ENCODE data around the gene ZNF467. TPM values are rescaled to one million over a fixed set of nuclear protein-coding genes. Genes with fewer than 3 reads are reported as not detected.

ZNF467 gene
- total RNA-seq, 1 donor from 2014 or later: not detected

- H3K36me3 ChIP-seq (ENCODE audit: control insufficient read depth, insufficient read depth, low read length): no peaks in the 10 kb centered on the region
- DNase-seq (ENCODE audit: low read depth): no peak
- no peak overlapping the region for H3K4me3 ChIP-seq (ENCODE audit: low read depth, low read length)
- TF ChIP-seq CTCF (IDR thresholded peaks at IDR 0.05; ENCODE audit: insufficient read depth, low read length, poor library complexity, severe bottlenecking): no peak
- H3K27me3 ChIP-seq (ENCODE audit: control insufficient read depth, insufficient read depth, low read length): no peaks in the 10 kb centered on the region
Observed at GRCh38 chr7:149717481-149717880, 55.9 kb downstream of the ZNF467 start.

- no peak for DNase-seq (ENCODE audit: low read depth)
Observed at GRCh38 chr7:149716932-149717307, 56.5 kb downstream of the ZNF467 start.

GRCh38 chr7:149716007-149716931 is 57.1 kb downstream of the ZNF467 start:
- no peak for DNase-seq (ENCODE audit: low read depth)
- no peak for TF ChIP-seq CTCF (IDR thresholded peaks at IDR 0.05; ENCODE audit: insufficient read depth, low read length, poor library complexity, severe bottlenecking)
- no peaks in the 10 kb centered on the region for H3K27me3 ChIP-seq (ENCODE audit: control insufficient read depth, insufficient read depth, low read length)
- no peaks in the 10 kb centered on the region for H3K36me3 ChIP-seq (ENCODE audit: control insufficient read depth, insufficient read depth, low read length)
- H3K4me3 ChIP-seq (ENCODE audit: low read depth, low read length): no peak overlapping the region

More at GRCh38 chr7:149716932-149717307, 56.5 kb downstream of the ZNF467 start:
- H3K4me3 ChIP-seq (ENCODE audit: low read depth, low read length): no peak overlapping the region
- no peaks in the 10 kb centered on the region for H3K36me3 ChIP-seq (ENCODE audit: control insufficient read depth, insufficient read depth, low read length)
- no peaks in the 10 kb centered on the region for H3K27me3 ChIP-seq (ENCODE audit: control insufficient read depth, insufficient read depth, low read length)
- no peak for TF ChIP-seq CTCF (IDR thresholded peaks at IDR 0.05; ENCODE audit: insufficient read depth, low read length, poor library complexity, severe bottlenecking)

- peak overlapping the region; percentile 78 for H3K4me3 ChIP-seq (ENCODE audit: low read depth, low read length)
- H3K36me3 ChIP-seq (ENCODE audit: control insufficient read depth, insufficient read depth, low read length): no peaks in the 10 kb centered on the region
- no peak for DNase-seq (ENCODE audit: low read depth)
- no peaks in the 10 kb centered on the region for H3K27me3 ChIP-seq (ENCODE audit: control insufficient read depth, insufficient read depth, low read length)
- TF ChIP-seq CTCF (IDR thresholded peaks at IDR 0.05; ENCODE audit: insufficient read depth, low read length, poor library complexity, severe bottlenecking): no peak
Observed at GRCh38 chr7:149715476-149715875, 57.9 kb downstream of the ZNF467 start.

GRCh38 chr7:149714910-149715471 is 58.4 kb downstream of the ZNF467 start:
- DNase-seq (ENCODE audit: low read depth): no peak
- Histone ChIP-seq H3K4me3 (ENCODE audit: low read depth, low read length) (peak overlapping the region; percentile 78), H3K36me3 (ENCODE audit: control insufficient read depth, insufficient read depth, low read length) (no peaks in the 10 kb centered on the region), H3K27me3 (ENCODE audit: control insufficient read depth, insufficient read depth, low read length) (no peaks in the 10 kb centered on the region)
- TF ChIP-seq CTCF (IDR thresholded peaks at IDR 0.05; ENCODE audit: insufficient read depth, low read length, poor library complexity, severe bottlenecking): no peak

Other genes with a start within 250 kb of the ZNF467 start
- gene ZNF862, start 64.8 kb upstream of the ZNF467 start, total RNA-seq: 7.2 and 10.0 TPM in 2 replicates
- 40.8 and 55.7 TPM in 2 replicates for gene ATP6V0E2, start 100.4 kb upstream of the ZNF467 start, total RNA-seq